ENCODE data around the gene IP6K1. TPM values are rescaled to one million over a fixed set of nuclear protein-coding genes. Genes with fewer than 3 reads are reported as not detected.
A peak's percentile ranks its signal among the peaks of the same experiment; 100 is the strongest.

The IP6K1 gene
- total and polyA plus RNA-seq, 2 donors (not counting 1 experiment from before 2014, with no cell fraction given): 27.8 to 77.8 TPM

GRCh38 chr3:49716169-49716568 lies 70.2 kb downstream of the IP6K1 start:
- Histone ChIP-seq H3K9ac (ENCODE audit: low read length) (no peak overlapping the region), H3K4me1 (ENCODE audit: control insufficient read depth in 2 of 2, insufficient read depth in 2 of 2, low read length in 2 of 2) (peaks cover 6 to 24% of the 10 kb centered on the region in 2 donors), H2AFZ (ENCODE audit: insufficient read depth, low read depth, low read length, poor library complexity, severe bottlenecking) (no peak overlapping the region), H3K27me3 (replicated peaks in 1 of 4; ENCODE audit: control extremely low read depth in 1 of 4, control insufficient read depth in 3 of 4, insufficient read depth in 4 of 4, low read length in 3 of 4) (no peaks in the 10 kb centered on the region), H3K9me3 (ENCODE audit: control extremely low read depth in 1 of 3, control insufficient read depth in 2 of 3, insufficient read depth in 1 of 3, low read length in 2 of 3) (no peaks in the 10 kb centered on the region), H3K79me2 (ENCODE audit: control insufficient read depth, insufficient read depth, low read length) (peaks cover 4% of the 10 kb centered on the region), H3K36me3 (replicated peaks in 1 of 2; ENCODE audit: control extremely low read depth in 1 of 2, control insufficient read depth in 1 of 2, extremely low read depth in 1 of 2, insufficient read depth in 2 of 2, low read length in 1 of 2) (peaks cover 0 to 6% of the 10 kb centered on the region in 2 experiments), H3K4me2 (replicated peaks; ENCODE audit: low read depth, low read length, poor library complexity, severe bottlenecking) (no peak overlapping the region), H3K27ac (ENCODE audit: low read length in 2 of 2) (no peak overlapping the region), H3K4me3 (ENCODE audit: control extremely low read depth in 1 of 5, extremely low read depth in 1 of 5, insufficient read depth in 1 of 5, low read depth in 2 of 5, low read length in 4 of 5) (no peak overlapping the region), H4K20me1 (ENCODE audit: control insufficient read depth, insufficient read depth, low read length, poor library complexity, severe bottlenecking) (no peaks in the 10 kb centered on the region)
- Mint-ChIP-seq H3K4me3 (no peak overlapping the region), H3K27me3 (no peaks in the 10 kb centered on the region), H3K9me3 (ENCODE audit: insufficient read depth) (no peaks in the 10 kb centered on the region), H3K4me1 (peaks cover 25% of the 10 kb centered on the region), H3K27ac (no peak overlapping the region)
- DNase-seq (no peak), ATAC-seq (ENCODE audit: low read depth) (no peak)
- TF ChIP-seq EZH2 (IDR thresholded peaks at IDR 0.05; ENCODE audit: borderline replicate concordance, insufficient read depth, low read depth, low read length, poor library complexity, severe bottlenecking): no peak
- TF ChIP-seq, protein P1, sequence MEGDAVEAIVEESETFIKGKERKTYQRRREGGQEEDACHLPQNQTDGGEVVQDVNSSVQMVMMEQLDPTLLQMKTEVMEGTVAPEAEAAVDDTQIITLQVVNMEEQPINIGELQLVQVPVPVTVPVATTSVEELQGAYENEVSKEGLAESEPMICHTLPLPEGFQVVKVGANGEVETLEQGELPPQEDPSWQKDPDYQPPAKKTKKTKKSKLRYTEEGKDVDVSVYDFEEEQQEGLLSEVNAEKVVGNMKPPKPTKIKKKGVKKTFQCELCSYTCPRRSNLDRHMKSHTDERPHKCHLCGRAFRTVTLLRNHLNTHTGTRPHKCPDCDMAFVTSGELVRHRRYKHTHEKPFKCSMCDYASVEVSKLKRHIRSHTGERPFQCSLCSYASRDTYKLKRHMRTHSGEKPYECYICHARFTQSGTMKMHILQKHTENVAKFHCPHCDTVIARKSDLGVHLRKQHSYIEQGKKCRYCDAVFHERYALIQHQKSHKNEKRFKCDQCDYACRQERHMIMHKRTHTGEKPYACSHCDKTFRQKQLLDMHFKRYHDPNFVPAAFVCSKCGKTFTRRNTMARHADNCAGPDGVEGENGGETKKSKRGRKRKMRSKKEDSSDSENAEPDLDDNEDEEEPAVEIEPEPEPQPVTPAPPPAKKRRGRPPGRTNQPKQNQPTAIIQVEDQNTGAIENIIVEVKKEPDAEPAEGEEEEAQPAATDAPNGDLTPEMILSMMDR (IDR thresholded peaks at IDR 0.05): no peak
- POLR2A ChIA-PET: no interaction called here
- CTCF ChIA-PET: interaction anchor here (1.1 kb wide), 1 partner anchor 123 kb away, joined by 3 read pairs; no protein-coding TSS in a partner anchor
- intact Hi-C loops (cut with micrococcal nuclease): no loop called here
- 93% methylated on average over 6 of the region's 7 CpGs for WGBS (ENCODE audit: insufficient coverage)

- WGBS (ENCODE audit: insufficient coverage): 96% methylated on average over 13 of the region's 13 CpGs
- peak; percentile 25 for DNase-seq
These were observed 70.7 kb downstream of the IP6K1 start for GRCh38 chr3:49715611-49716121.

More at GRCh38 chr3:49715611-49716121, 70.7 kb downstream of the IP6K1 start:
- H4K20me1 ChIP-seq (ENCODE audit: control insufficient read depth, insufficient read depth, low read length, poor library complexity, severe bottlenecking): no peaks in the 10 kb centered on the region
- no peaks in the 10 kb centered on the region for H3K9me3 ChIP-seq (ENCODE audit: control extremely low read depth in 1 of 3, control insufficient read depth in 2 of 3, insufficient read depth in 1 of 3, low read length in 2 of 3)
- Mint-ChIP-seq H3K4me1 (peaks cover 20% of the 10 kb centered on the region), H3K9me3 (ENCODE audit: insufficient read depth) (no peaks in the 10 kb centered on the region), H3K27me3 (no peaks in the 10 kb centered on the region), H3K27ac (no peak overlapping the region), H3K4me3 (no peak overlapping the region)
- H2AFZ ChIP-seq (ENCODE audit: insufficient read depth, low read depth, low read length, poor library complexity, severe bottlenecking): no peak overlapping the region
- TF ChIP-seq, protein P1 (IDR thresholded peaks at IDR 0.05): no peak
- no peak for TF ChIP-seq EZH2 (IDR thresholded peaks at IDR 0.05; ENCODE audit: borderline replicate concordance, insufficient read depth, low read depth, low read length, poor library complexity, severe bottlenecking)
- no peak overlapping the region for H3K27ac ChIP-seq (ENCODE audit: low read length in 2 of 2)
- no peak overlapping the region for H3K4me3 ChIP-seq (ENCODE audit: control extremely low read depth in 1 of 5, extremely low read depth in 1 of 5, insufficient read depth in 1 of 5, low read depth in 2 of 5, low read length in 4 of 5)
- H3K4me2 ChIP-seq (replicated peaks; ENCODE audit: low read depth, low read length, poor library complexity, severe bottlenecking): no peak overlapping the region
- peaks cover 0 to 5% of the 10 kb centered on the region in 2 experiments for H3K36me3 ChIP-seq (replicated peaks in 1 of 2; ENCODE audit: control extremely low read depth in 1 of 2, control insufficient read depth in 1 of 2, extremely low read depth in 1 of 2, insufficient read depth in 2 of 2, low read length in 1 of 2)
- H3K9ac ChIP-seq (ENCODE audit: low read length): no peak overlapping the region
- no peak for ATAC-seq (ENCODE audit: low read depth)
- peaks cover 4% of the 10 kb centered on the region for H3K79me2 ChIP-seq (ENCODE audit: control insufficient read depth, insufficient read depth, low read length)
- H3K27me3 ChIP-seq (replicated peaks in 1 of 4; ENCODE audit: control extremely low read depth in 1 of 4, control insufficient read depth in 3 of 4, insufficient read depth in 4 of 4, low read length in 3 of 4): no peaks in the 10 kb centered on the region
- intact Hi-C loops (cut with micrococcal nuclease): no loop called here
- POLR2A ChIA-PET: interaction anchor here (1.0 kb wide), 1 partner anchor 9 kb away, joined by 5 read pairs; the partner anchor contains the start of gene GMPPB
- CTCF ChIA-PET: no interaction called here
- peaks cover 6 to 24% of the 10 kb centered on the region in 2 donors for H3K4me1 ChIP-seq (ENCODE audit: control insufficient read depth in 2 of 2, insufficient read depth in 2 of 2, low read length in 2 of 2)
